ENCODE measurements around the gene CD22. TPM values are rescaled to one million over a fixed set of nuclear protein-coding genes. Genes with fewer than 3 reads are reported as not detected.
A peak's percentile ranks its signal among the peaks of the same experiment; 100 is the strongest.
"Not testable (repeated sequence)": the region's sequence is repeated elsewhere in the genome, so short reads cannot be mapped to it uniquely, and the experiment has no call there.

CD22 gene
- total RNA-seq, 1 donor from 2014 or later, result 19.1 TPM

DNA sequence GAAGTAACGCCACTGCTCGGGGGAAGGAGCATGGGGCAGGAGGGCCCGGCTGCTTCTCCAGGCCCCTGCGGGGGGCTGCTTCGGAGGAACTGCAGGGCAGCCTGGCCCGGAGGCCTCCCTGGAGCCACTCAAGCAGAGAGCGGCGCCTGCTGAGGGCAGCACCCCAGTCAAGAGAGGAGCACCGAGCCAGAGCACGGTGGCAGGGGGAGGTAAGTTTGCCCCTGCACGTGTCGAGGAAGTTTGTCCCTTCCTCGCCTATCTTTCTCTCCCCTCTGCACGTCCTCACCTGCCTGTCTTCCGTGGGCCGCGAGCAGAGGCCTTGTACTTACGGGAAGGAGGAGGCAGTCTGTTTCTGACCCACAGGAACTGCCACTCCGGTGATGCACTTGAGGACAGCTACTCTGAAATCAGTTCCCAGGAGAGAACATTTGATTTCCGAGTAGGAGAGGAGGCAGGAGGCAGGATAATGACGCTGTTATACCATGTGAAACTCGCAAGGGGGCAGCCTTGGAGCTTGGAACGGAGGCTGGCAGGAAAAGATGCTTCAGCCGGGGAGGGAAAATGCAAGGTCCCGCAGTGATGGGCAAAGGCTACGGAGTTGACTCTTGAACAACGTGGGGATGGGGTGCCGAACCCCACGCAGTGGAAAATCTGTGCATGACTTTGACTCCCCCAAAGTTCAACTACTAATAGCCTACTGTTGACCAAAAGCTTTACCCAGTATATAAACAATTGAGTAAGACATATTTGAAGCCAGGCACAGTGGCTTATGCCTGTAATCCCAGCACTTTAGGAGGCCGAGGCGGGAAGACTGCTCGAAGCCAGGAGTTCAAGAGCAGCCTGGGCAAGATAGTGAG lies 23.7 kb downstream of the CD22 start:
- ATAC-seq, result peak; percentile 76 to 78
- peaks cover 8% of the 10 kb centered on the region for H3K4me1 ChIP-seq
- no peak overlapping the region for H3K27ac ChIP-seq
- no peak overlapping the region for H3K4me3 ChIP-seq
- no peaks in the 10 kb centered on the region for H3K9me3 ChIP-seq
- peaks cover 16% of the 10 kb centered on the region for H3K27me3 ChIP-seq (ENCODE audit: low read depth)
- intact Hi-C loops (cut with DNase I), result no loop called here
- peak; percentile 72 for DNase-seq
- TF ChIP-seq CTCF (IDR thresholded peaks at IDR 0.05), result peak; percentile 83
- no peaks in the 10 kb centered on the region for H3K36me3 ChIP-seq

GRCh38 chr19:35353635-35354034 lies 24.6 kb downstream of the CD22 start:
- Histone ChIP-seq H3K27me3 (ENCODE audit: low read depth) (peaks cover 16% of the 10 kb centered on the region), H3K4me1 (peaks cover 15% of the 10 kb centered on the region), H3K9me3 (no peaks in the 10 kb centered on the region), H3K27ac (no peak overlapping the region), H3K36me3 (no peaks in the 10 kb centered on the region), H3K4me3 (no peak overlapping the region)
- DNase-seq (peak; percentile 35), ATAC-seq (no peak)
- intact Hi-C loops (cut with DNase I), result no loop called here
- no peak for TF ChIP-seq CTCF (IDR thresholded peaks at IDR 0.05)

GRCh38 chr19:35354898-35355297 lies 25.9 kb downstream of the CD22 start:
- Histone ChIP-seq H3K4me1 (peaks cover 15% of the 10 kb centered on the region), H3K9me3 (no peaks in the 10 kb centered on the region), H3K36me3 (no peaks in the 10 kb centered on the region), H3K27me3 (ENCODE audit: low read depth) (peaks cover 11% of the 10 kb centered on the region), H3K27ac (no peak overlapping the region), H3K4me3 (no peak overlapping the region)
- DNase-seq, result peak; percentile 11
- TF ChIP-seq CTCF (IDR thresholded peaks at IDR 0.05), result no peak
- ATAC-seq, result no peak
- intact Hi-C loops (cut with DNase I), result no loop called here

DNA sequence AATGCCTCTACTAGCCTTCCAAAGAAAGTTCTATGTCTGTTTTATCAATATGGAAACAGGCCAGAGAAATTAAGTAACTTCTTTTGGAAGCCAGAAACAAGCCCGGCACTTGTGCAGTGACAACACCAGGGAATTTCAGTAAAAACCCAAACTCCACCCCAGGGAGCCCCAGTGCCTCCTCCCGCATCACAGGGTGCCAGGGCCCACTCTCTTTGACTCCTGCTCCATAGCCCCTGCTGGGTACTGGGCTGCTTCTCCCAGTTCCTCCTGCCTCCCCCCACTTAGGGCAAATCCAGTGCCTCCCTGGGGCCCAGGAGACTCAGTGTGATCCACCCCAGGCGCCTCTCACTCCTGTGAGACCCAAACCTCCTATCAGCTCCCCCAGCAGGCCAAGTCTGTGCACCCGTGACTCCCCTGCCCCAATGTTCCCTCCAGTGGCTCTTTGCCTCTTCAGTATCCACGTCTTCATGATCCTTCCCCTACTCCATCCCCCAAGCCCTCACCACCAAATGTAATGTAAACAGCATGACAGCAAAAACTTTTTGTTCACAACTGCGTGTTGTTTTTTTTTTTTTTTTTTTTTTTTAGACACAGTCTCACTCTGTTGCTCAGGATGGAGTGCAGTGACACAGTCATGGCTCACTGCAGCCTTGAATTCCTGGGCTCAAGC lies 26.9 kb downstream of the CD22 start:
- no peak for DNase-seq
- H3K27ac ChIP-seq, result no peak overlapping the region
- no peak for TF ChIP-seq CTCF (IDR thresholded peaks at IDR 0.05)

GRCh38 chr19:35357867-35358573 lies 29.0 kb downstream of the CD22 start, which contains the start of gene FFAR3:
TSS of gene FFAR3 (plus strand) at chr19:35358460. CDS start at chr19:35358891, 431 bp downstream.
- H3K27me3 ChIP-seq (ENCODE audit: low read depth), result peaks cover 8% of the 10 kb centered on the region
- no peak for TF ChIP-seq CTCF (IDR thresholded peaks at IDR 0.05)
- intact Hi-C loops (cut with DNase I), result no loop called here
- ATAC-seq (peak; percentile 63 to 65), DNase-seq (no peak)
- peaks cover 14% of the 10 kb centered on the region for H3K4me1 ChIP-seq
- H3K9me3 ChIP-seq, result no peaks in the 10 kb centered on the region
- no peak within 1 kb of the TSS for H3K4me3 ChIP-seq
- no peak within 1 kb of the TSS for H3K27ac ChIP-seq
- no peaks in the 10 kb centered on the region for H3K36me3 ChIP-seq

More for the DNA sequence above, 26.9 kb downstream of the CD22 start:
- Histone ChIP-seq H3K27me3 (ENCODE audit: low read depth) (peaks cover 11% of the 10 kb centered on the region), H3K36me3 (no peaks in the 10 kb centered on the region), H3K4me3 (no peak overlapping the region), H3K4me1 (peaks cover 15% of the 10 kb centered on the region), H3K9me3 (no peaks in the 10 kb centered on the region)
- no peak for ATAC-seq
- intact Hi-C loops (cut with DNase I), result no loop called here

GRCh38 chr19:35358834-35359233 lies 29.8 kb downstream of the CD22 start:
- intact Hi-C loops (cut with DNase I), result not testable (repeated sequence)

DNA sequence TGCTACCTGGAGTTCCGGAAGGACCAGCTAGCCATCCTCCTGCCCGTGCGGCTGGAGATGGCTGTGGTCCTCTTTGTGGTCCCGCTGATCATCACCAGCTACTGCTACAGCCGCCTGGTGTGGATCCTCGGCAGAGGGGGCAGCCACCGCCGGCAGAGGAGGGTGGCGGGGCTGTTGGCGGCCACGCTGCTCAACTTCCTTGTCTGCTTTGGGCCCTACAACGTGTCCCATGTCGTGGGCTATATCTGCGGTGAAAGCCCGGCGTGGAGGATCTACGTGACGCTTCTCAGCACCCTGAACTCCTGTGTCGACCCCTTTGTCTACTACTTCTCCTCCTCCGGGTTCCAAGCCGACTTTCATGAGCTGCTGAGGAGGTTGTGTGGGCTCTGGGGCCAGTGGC lies 30.4 kb downstream of the CD22 start:
- ATAC-seq; H3K27ac ChIP-seq; H3K27me3 ChIP-seq (ENCODE audit: low read depth); H3K4me3 ChIP-seq; DNase-seq; H3K9me3 ChIP-seq; intact Hi-C loops (cut with DNase I); H3K36me3 ChIP-seq: not testable (repeated sequence)
- H3K4me1 ChIP-seq, result peaks cover 11% of the 10 kb centered on the region

More at GRCh38 chr19:35358834-35359233, 29.8 kb downstream of the CD22 start:
- H3K27ac ChIP-seq; ATAC-seq; DNase-seq; H3K9me3 ChIP-seq; H3K27me3 ChIP-seq (ENCODE audit: low read depth); H3K4me3 ChIP-seq; H3K36me3 ChIP-seq: not testable (repeated sequence)
- H3K4me1 ChIP-seq, result peaks cover 11% of the 10 kb centered on the region

DNA sequence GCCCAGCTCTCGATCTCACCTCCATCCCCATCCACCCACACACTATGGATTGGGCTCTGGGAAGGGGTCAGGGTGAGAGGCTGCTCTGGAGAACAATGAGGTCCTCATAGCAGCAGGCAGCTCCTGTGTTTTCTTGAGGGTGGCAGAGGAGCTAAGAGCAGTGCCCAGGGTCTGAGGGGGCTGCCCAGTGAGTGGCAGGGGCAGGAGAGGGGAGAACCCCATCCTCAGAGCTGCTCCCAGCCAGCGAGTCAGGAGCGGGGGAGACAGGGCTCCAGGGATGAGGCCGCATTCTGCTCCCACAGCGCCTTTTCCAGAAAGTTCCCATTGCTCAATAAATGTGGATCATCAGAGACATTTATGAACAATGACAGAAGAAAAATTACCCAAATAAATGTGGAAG lies 31.1 kb downstream of the CD22 start:
- H3K27me3 ChIP-seq (ENCODE audit: low read depth); H3K9me3 ChIP-seq; ATAC-seq; intact Hi-C loops (cut with DNase I); H3K4me3 ChIP-seq; H3K36me3 ChIP-seq; DNase-seq; H3K27ac ChIP-seq: not testable (repeated sequence)
- H3K4me1 ChIP-seq, result peaks cover 11% of the 10 kb centered on the region

All from lower lobe of right lung (tissue), 2 donors.